ENCODE results near the gene CCDC177. TPM values are rescaled to one million over a fixed set of nuclear protein-coding genes. Genes with fewer than 3 reads are reported as not detected.
A peak's percentile ranks its signal among the peaks of the same experiment; 100 is the strongest.

CCDC177 gene
- total RNA-seq, 4 donors from 2014 or later = not detected

GRCh38 chr14:69540654-69541335, 33.9 kb downstream of the CCDC177 start:
- intact Hi-C loops (cut with DNase I) = no loop called here
- no peaks in the 10 kb centered on the region for H3K36me3 ChIP-seq
- no peak for DNase-seq
- H3K27me3 ChIP-seq = no peaks in the 10 kb centered on the region
- H3K9me3 ChIP-seq = no peaks in the 10 kb centered on the region
- no peak for TF ChIP-seq CTCF (IDR thresholded peaks at IDR 0.05)
- TF ChIP-seq POLR2A (IDR thresholded peaks at IDR 0.05) = no peak
- WGBS, 2 donors = 84 to 86% methylated on average over 5 of the region's 5 CpGs
- H3K4me3 ChIP-seq (replicated peaks in 1 of 3) = no peak overlapping the region
- peak overlapping the region in 1 of 3 donors; percentile 43 for H3K27ac ChIP-seq
- H3K4me1 ChIP-seq = no peaks in the 10 kb centered on the region

GRCh38 chr14:69539631-69540410, 34.9 kb downstream of the CCDC177 start:
- peak; percentile 60 to 69 for DNase-seq
- 44 to 46% methylated on average over 6 of the region's 6 CpGs for WGBS, 2 donors
- Histone ChIP-seq H3K9me3 (no peaks in the 10 kb centered on the region), H3K27me3 (no peaks in the 10 kb centered on the region), H3K27ac (peak overlapping the region in 1 of 3 donors; percentile 43), H3K36me3 (no peaks in the 10 kb centered on the region), H3K4me1 (no peaks in the 10 kb centered on the region), H3K4me3 (replicated peaks in 1 of 3) (no peak overlapping the region)
- intact Hi-C loops (cut with DNase I) = no loop called here
- TF ChIP-seq POLR2A (IDR thresholded peaks at IDR 0.05) (no peak), CTCF (IDR thresholded peaks at IDR 0.05) (no peak)

GRCh38 chr14:69538766-69539165, 35.9 kb downstream of the CCDC177 start:
- Histone ChIP-seq H3K4me1 (no peaks in the 10 kb centered on the region), H3K27me3 (no peaks in the 10 kb centered on the region), H3K9me3 (no peaks in the 10 kb centered on the region), H3K4me3 (replicated peaks in 1 of 3) (no peak overlapping the region), H3K27ac (no peak overlapping the region), H3K36me3 (no peaks in the 10 kb centered on the region)
- WGBS, 2 donors = 93 to 96% methylated on average over 1 of the region's 1 CpG
- intact Hi-C loops (cut with DNase I) = no loop called here
- no peak for DNase-seq
- TF ChIP-seq CTCF (IDR thresholded peaks at IDR 0.05) (no peak), POLR2A (IDR thresholded peaks at IDR 0.05) (no peak)

GRCh38 chr14:69537900-69538299, 36.8 kb downstream of the CCDC177 start:
- H3K4me1 ChIP-seq = no peaks in the 10 kb centered on the region
- intact Hi-C loops (cut with DNase I) = no loop called here
- no peak overlapping the region for H3K4me3 ChIP-seq (replicated peaks in 1 of 3)
- no peak overlapping the region for H3K27ac ChIP-seq
- WGBS, 2 donors = 87 to 100% methylated on average over 1 of the region's 1 CpG
- no peaks in the 10 kb centered on the region for H3K9me3 ChIP-seq
- no peaks in the 10 kb centered on the region for H3K27me3 ChIP-seq
- TF ChIP-seq POLR2A (IDR thresholded peaks at IDR 0.05) (no peak), CTCF (IDR thresholded peaks at IDR 0.05) (no peak)
- no peak for DNase-seq
- no peaks in the 10 kb centered on the region for H3K36me3 ChIP-seq

- no peak for TF ChIP-seq POLR2A (IDR thresholded peaks at IDR 0.05)
- no peak for TF ChIP-seq CTCF (IDR thresholded peaks at IDR 0.05)
- no peaks in the 10 kb centered on the region for H3K27me3 ChIP-seq
- no peaks in the 10 kb centered on the region for H3K4me1 ChIP-seq
- H3K36me3 ChIP-seq = no peaks in the 10 kb centered on the region
- DNase-seq = no peak
- intact Hi-C loops (cut with DNase I) = no loop called here
- no peak overlapping the region for H3K4me3 ChIP-seq (replicated peaks in 1 of 3)
- no peak overlapping the region for H3K27ac ChIP-seq
- no peaks in the 10 kb centered on the region for H3K9me3 ChIP-seq
Measured at GRCh38 chr14:69536971-69537370, 37.7 kb downstream of the CCDC177 start.

Data from thyroid gland (tissue), 4 donors.